GM12878 (cell line): ENCODE measurements around the gene CHIT1. TPM values are rescaled to one million over a fixed set of nuclear protein-coding genes. Genes with fewer than 3 reads are reported as not detected.

Source experiments
- ATAC-seq: fragments of 200-7000 bp; cut with Tn5 transposase; 3 replicates; pipeline ENCODE4 v1.9.1; 2020; ENCODE audit warnings: mild to moderate bottlenecking, moderate library complexity
- Bru-seq: library from RNA; stranded (reverse); fragments of 400-500 nt; gene quantifications from one replicate; lab custom pipeline; 2021; lab: Mats Ljungman, UMichigan
- BruChase-seq, 2 experiments: library from RNA; stranded (reverse); fragments of 400-500 nt; gene quantifications; one replicate each; lab custom pipeline; 2021; lab: Mats Ljungman, UMichigan
- BruUV-seq: library from RNA; stranded (reverse); fragments of 400-500 nt; replicated peaks from 2 replicates; lab custom pipeline; 2021; lab: Mats Ljungman, UMichigan
- CTCF ChIA-PET: fragments of 300-600 bp; sonication (Branson Sonifier 250); formaldehyde crosslinking; extraction: SDS; loops from one replicate; lab custom pipeline; 2021; ENCODE audit warnings: inconsistent platforms; lab: Yijun Ruan, JAX
- POLR2A ChIA-PET: fragments of 350-600 bp; formaldehyde crosslinking; extraction: SDS; loops from one replicate; lab custom pipeline; 2021; ENCODE audit warnings: inconsistent platforms; lab: Charles Lee
- RAD21 ChIA-PET: fragments of 300-600 bp; sonication (Branson Sonifier 250); formaldehyde crosslinking; loops from one replicate; lab custom pipeline; 2023; ENCODE audit warnings: antibody characterized with exemption; ENCODE audit not compliant: unreplicated experiment; lab: Charles Lee
- SMC1A ChIA-PET: fragments of 300-600 bp; sonication (Branson Sonifier 250); formaldehyde crosslinking; loops from one replicate; lab custom pipeline; 2023; ENCODE audit not compliant: unreplicated experiment, uncharacterized antibody; lab: Charles Lee
- DNase-seq: peaks from one replicate; pipeline ENCODE4 v3.0.0-alpha.2; 2011; ENCODE audit warnings: low read depth, low spot score
- FAIRE-seq: peaks from 3 replicates; lab custom pipeline; 2011; peaks lifted over from hg19 to GRCh38; lab: Jason Lieb, UNC
- H2AFZ ChIP-seq: 2 replicates; pipeline ENCODE4 v1.6.0; 2011; ENCODE audit warnings: low read depth, low read length, control low read depth; ENCODE audit not compliant: control insufficient read depth
- H3K27ac ChIP-seq: 2 replicates; pipeline ENCODE4 v1.5.1; 2011; ENCODE audit warnings: control low read depth; ENCODE audit not compliant: control insufficient read depth, insufficient read depth
- H3K27me3 ChIP-seq, 2 experiments: replicated peaks in 1 of 2; 2 replicates each; pipeline versions ENCODE4 v1.6.0 to v1.6.1; 2011; ENCODE audit warnings: low read length in 1 of 2; ENCODE audit not compliant: control insufficient read depth in 2 of 2, insufficient read depth in 2 of 2
- H3K36me3 ChIP-seq, 2 experiments: 2 replicates each; pipeline ENCODE4 v1.5.1; 2011; ENCODE audit warnings: low read length in 1 of 2; ENCODE audit not compliant: control insufficient read depth in 2 of 2, insufficient read depth in 2 of 2
- H3K4me1 ChIP-seq: 2 replicates; pipeline ENCODE4 v1.6.1; 2011; ENCODE audit warnings: mild to moderate bottlenecking, low read length, moderate library complexity, mixed read lengths; ENCODE audit not compliant: control insufficient read depth, insufficient read depth
- H3K4me2 ChIP-seq: 2 replicates; pipeline ENCODE4 v1.6.0; 2011; ENCODE audit warnings: control low read depth; ENCODE audit not compliant: control insufficient read depth, insufficient read depth
- H3K4me3 ChIP-seq: fragments of 200-600 bp; sonication (generic); 2 replicates; pipeline ENCODE4 v1.5.1; 2016
- H3K79me2 ChIP-seq: 2 replicates; pipeline ENCODE4 v1.6.0; 2011; ENCODE audit warnings: low read length; ENCODE audit not compliant: control insufficient read depth, insufficient read depth
- H3K9ac ChIP-seq: 2 replicates; pipeline ENCODE4 v1.8.0; 2011; ENCODE audit warnings: low read length, control low read depth, mixed read lengths; ENCODE audit not compliant: control insufficient read depth, insufficient read depth
- H3K9me3 ChIP-seq: replicated peaks from 3 replicates; pipeline ENCODE4 v1.5.1; 2011; ENCODE audit warnings: mild to moderate bottlenecking, low read length; ENCODE audit not compliant: control insufficient read depth, insufficient read depth
- H4K20me1 ChIP-seq: 2 replicates; pipeline ENCODE4 v1.6.0; 2011; ENCODE audit not compliant: control insufficient read depth, insufficient read depth
- CTCF ChIP-seq, 3 experiments: IDR thresholded peaks in 2 of 3; conservative IDR thresholded peaks in 1 of 3; 2 replicates each; pipeline ENCODE4 v1.5.1; 2011; ENCODE audit warnings: low read depth in 3 of 3, low read length in 3 of 3, mild to moderate bottlenecking in 3 of 3, control low read depth in 2 of 3, moderate library complexity in 2 of 3, inconsistent platforms in 1 of 3, mixed read lengths in 1 of 3; ENCODE audit not compliant: control insufficient read depth in 2 of 3, insufficient read depth in 1 of 3; ENCODE audit errors: extremely low read depth in 1 of 3
- E2F8 ChIP-seq: fragments of 450-650 bp; IDR thresholded peaks from 2 replicates; pipeline ENCODE4 v1.6.1; 2018; ENCODE audit warnings: mild to moderate bottlenecking, low read depth, moderate library complexity; ENCODE audit not compliant: partially characterized antibody
- HDAC2 ChIP-seq: fragments of 200-600 bp; sonication (generic); IDR thresholded peaks from 2 replicates; pipeline ENCODE4 v1.6.1; 2017
- IKZF1 ChIP-seq: fragments of 450-650 bp; conservative IDR thresholded peaks from 2 replicates; pipeline ENCODE4 v1.6.1; 2017; ENCODE audit warnings: antibody characterized with exemption, mild to moderate bottlenecking
- JUNB ChIP-seq: IDR thresholded peaks from 2 replicates; pipeline ENCODE4 v1.6.1; 2016; ENCODE audit warnings: antibody characterized with exemption, mild to moderate bottlenecking
- KLF5 ChIP-seq: fragments of 450-650 bp; IDR thresholded peaks from 2 replicates; pipeline ENCODE4 v1.6.1; 2014; ENCODE audit warnings: mild to moderate bottlenecking; ENCODE audit not compliant: partially characterized antibody
- MYC ChIP-seq: IDR thresholded peaks from 2 replicates; pipeline ENCODE4 v1.6.1; 2011; ENCODE audit warnings: mild to moderate bottlenecking, low read length, moderate library complexity, inconsistent platforms; ENCODE audit not compliant: insufficient read depth, insufficient replicate concordance, insufficient read length, severe bottlenecking
- NFIC ChIP-seq: IDR thresholded peaks from 2 replicates; pipeline ENCODE4 v1.6.1; 2012; ENCODE audit warnings: low read depth, mild to moderate bottlenecking, inconsistent platforms, low read length, moderate library complexity
- NFYB ChIP-seq: IDR thresholded peaks from 2 replicates; pipeline ENCODE4 v1.6.1; 2011; ENCODE audit warnings: low read depth, mild to moderate bottlenecking, low read length, improper control_type of control experiment, moderate library complexity; ENCODE audit not compliant: insufficient read depth
- PKNOX1 ChIP-seq: fragments of 450-650 bp; IDR thresholded peaks from 2 replicates; pipeline ENCODE4 v1.6.1; 2016; ENCODE audit warnings: mild to moderate bottlenecking
- SIN3A ChIP-seq: IDR thresholded peaks from 2 replicates; pipeline ENCODE4 v1.6.1; 2012; ENCODE audit warnings: low read depth, low read length, improper control_type of control experiment
- SP1 ChIP-seq: IDR thresholded peaks from one replicate; pipeline ENCODE4 v1.6.1; 2011; ENCODE audit warnings: low read depth, low read length
- SREBF2 ChIP-seq: IDR thresholded peaks from 2 replicates; pipeline ENCODE4 v1.6.1; 2012; ENCODE audit warnings: mild to moderate bottlenecking, low read length
- SRF ChIP-seq, 2 experiments: IDR thresholded peaks; 2 replicates each; pipeline ENCODE4 v1.6.1; 2011; ENCODE audit warnings: low read depth in 2 of 2, low read length in 2 of 2, mild to moderate bottlenecking in 1 of 2, moderate library complexity in 1 of 2
- WGBS: methylation state at CpG from one replicate; pipeline ENCODE4 v1.1.6; 2016; ENCODE audit warnings: low lambda C conversion rate; ENCODE audit not compliant: insufficient replicate concordance, insufficient coverage; ENCODE audit errors: missing lambda C conversion rate; 5-methylcytosine and 5-hydroxymethylcytosine counted together
- in situ Hi-C: fragments of 300-500 bp; cut with MboI; formaldehyde crosslinking; loops from 9 replicates; pipeline ENCODE4 v1.14.3; 2018; ENCODE audit warnings: mixed read lengths
- intact Hi-C: fragments of 100-400 bp; cut with micrococcal nuclease; formaldehyde crosslinking; loops from one replicate; pipeline ENCODE4 v1.14.2; 2022; ENCODE audit not compliant: unreplicated experiment
- long read RNA-seq, 2 experiments: library from polyadenylated mRNA; unstranded; transcript quantifications; one replicate each; pipeline ENCODE4 v2.0.0, GENCODE V29; 2019 to 2020
- polyA minus RNA-seq, 3 experiments: library from RNA; depleted of rRNA, polyadenylated mRNA; stranded (reverse); fragments of >200 nt; gene quantifications; 2 replicates each; pipeline ENCODE4 v1.2.3, GENCODE V29; 2011
- polyA plus RNA-seq, 11 experiments: library from polyadenylated mRNA; depleted of rRNA in 4 of 11; unstranded in 6 of 11; stranded (reverse) in 5 of 11; fragments of >200 nt; fragmentation: Nextera tagmentation in 4 of 11; fragmentation: Illumina TruSeq in 1 of 11; extraction: Ambion mirVana in 4 of 11; extraction: Trizol in 1 of 11; gene quantifications; 1 replicate in 1 of 11; 2 replicates in 10 of 11; pipeline versions ENCODE4 v1.2.1 to v1.2.3, GENCODE V29; 2011 to 2016; ENCODE audit warnings: inconsistent platforms in 2 of 11, missing spikeins in 2 of 11, low read depth in 1 of 11
- total RNA-seq, 4 experiments: library from RNA; depleted of rRNA in 3 of 4; stranded (reverse); fragments of >200 nt in 3 of 4; fragmentation: Illumina TruSeq in 1 of 4; extraction: Trizol in 1 of 4; gene quantifications; 2 replicates each; pipeline versions ENCODE4 v1.2.1 to v1.2.3, GENCODE V29; 2013 to 2021

Gene CHIT1
- 3.7 and 5.3 TPM in 2 replicates for total RNA-seq (2013; cell fraction: nucleolus; rRNA removed)
- total RNA-seq (2014; rRNA removed): 1.4 and 2.5 TPM in 2 replicates
- 0.89 and 1.0 TPM in 2 replicates for total RNA-seq (2014; rRNA removed; fragmentation: Illumina TruSeq; extraction: Trizol)
- total RNA-seq (2021): 1.1 and 2.1 TPM in 2 replicates
- 0.21 TPM for polyA plus RNA-seq (2011; ENCODE audit: low read depth)
- 0.23 and 0.39 TPM in 2 replicates for polyA plus RNA-seq (2011; rRNA removed)
- 0.32 and 0.43 TPM in 2 replicates for polyA plus RNA-seq (2011; cell fraction: cytosol; rRNA removed)
- 2.1 and 2.4 TPM in 2 replicates for polyA plus RNA-seq (2011; cell fraction: nucleus; rRNA removed)
- polyA plus RNA-seq (2012): 0.65 and 1.1 TPM in 2 replicates
- 0.43 and 0.63 TPM in 2 replicates for polyA plus RNA-seq (2014; fragmentation: Illumina TruSeq; extraction: Trizol)
- under 1 TPM; 0.02 to 0.27 TPM for polyA plus RNA-seq (2014; fragmentation: Nextera tagmentation; extraction: Ambion mirVana)
- polyA plus RNA-seq (2014; rRNA removed): 1.0 and 1.3 TPM in 2 replicates
- under 1 TPM; 0.32 to 0.96 TPM for polyA plus RNA-seq (2016; fragmentation: Nextera tagmentation; extraction: Ambion mirVana)
- polyA minus RNA-seq (2011; rRNA and poly(A)+ RNA removed): 0.73 and 1.8 TPM in 2 replicates
- 1.2 TPM in 1 of 2 replicates, not detected in the other for polyA minus RNA-seq (2011; cell fraction: cytosol; rRNA and poly(A)+ RNA removed)
- 1.7 and 2.7 TPM in 2 replicates for polyA minus RNA-seq (2011; cell fraction: nucleus; rRNA and poly(A)+ RNA removed)
- percentile 14 among the genes with signal in this experiment for Bru-seq, nascent RNA
- percentile 24 among the genes with signal in this experiment for BruChase-seq, experiment 1, labeled RNA remaining after a 6-hour chase
- percentile 17 among the genes with signal in this experiment for BruChase-seq, experiment 2, labeled RNA remaining after a 2-hour chase
- long read RNA-seq, experiment 1: 0 reads
- long read RNA-seq, experiment 2: 0 reads

GRCh38 chr1:203229471-203230135 lies at the start of gene CHIT1:
CHIT1 (minus strand) TSS chr1:203229673; CDS start chr1:203229636, 37 bp downstream.
- WGBS: 35% methylated on average over 7 of the region's 7 CpGs
- SMC1A ChIA-PET: no interaction called here
- H3K36me3 ChIP-seq: no peaks in the 10 kb centered on the region
- DNase-seq (no peak), FAIRE-seq (no peak), ATAC-seq (no peak)
- H4K20me1 ChIP-seq: no peaks in the 10 kb centered on the region
- H3K79me2 ChIP-seq: no peaks in the 10 kb centered on the region
- H3K27ac ChIP-seq: no peak within 1 kb of the TSS
- H2AFZ ChIP-seq: no peak within 1 kb of the TSS
- CTCF ChIA-PET: interaction anchor here (0.9 kb wide), 1 partner anchor 190 kb away, joined by 3 read pairs; no protein-coding TSS in a partner anchor
- in situ Hi-C loops: no loop called here
- no peaks in the 10 kb centered on the region for H3K4me1 ChIP-seq
- intact Hi-C loops: no loop called here
- POLR2A ChIA-PET: no interaction called here
- no peak within 1 kb of the TSS for H3K4me2 ChIP-seq
- H3K4me3 ChIP-seq: no peak within 1 kb of the TSS
- no peak within 1 kb of the TSS for H3K9ac ChIP-seq
- RAD21 ChIA-PET: no interaction called here
- H3K27me3 ChIP-seq: peaks cover 0 to 2% of the 10 kb centered on the region in 2 experiments; a peak in 2 of 4 replicates
- no peaks in the 10 kb centered on the region for H3K9me3 ChIP-seq
- BruUV-seq: no TSS peak
- TF ChIP-seq SRF (IDR thresholded peaks at IDR 0.05; ENCODE audit: low read depth in 2 of 2, low read length in 2 of 2): no peak
- no peak for TF ChIP-seq IKZF1
- no peak for TF ChIP-seq JUNB
- TF ChIP-seq CTCF (IDR thresholded peaks at IDR 0.05 in 2 of 3, conservative IDR thresholded peaks at IDR 0.05 in 1 of 3; ENCODE audit: control insufficient read depth in 2 of 3, extremely low read depth in 1 of 3, insufficient read depth in 1 of 3, low read depth in 3 of 3, low read length in 3 of 3): no peak
- no peak for TF ChIP-seq NFIC
- no peak for TF ChIP-seq NFYB
- no peak for TF ChIP-seq E2F8
- no peak for TF ChIP-seq SIN3A
- no peak for TF ChIP-seq SP1
- no peak for TF ChIP-seq SREBF2
- no peak for TF ChIP-seq HDAC2
- no peak for TF ChIP-seq MYC
- TF ChIP-seq KLF5: no peak
- no peak for TF ChIP-seq PKNOX1
